ENCODE data around the gene PVR. TPM values are rescaled to one million over a fixed set of nuclear protein-coding genes. Genes with fewer than 3 reads are reported as not detected.

Gene PVR
- total and polyA plus RNA-seq, 4 donors: 11.4 to 49.0 (median 32.1) TPM

GRCh38 chr19:44680536-44680935 is 36.8 kb downstream of the PVR start:
- H3K27ac ChIP-seq (ENCODE audit: low read depth in 1 of 2, low read length in 2 of 2): no peak overlapping the region
- H3K4me1 ChIP-seq (ENCODE audit: control insufficient read depth in 4 of 4, insufficient read depth in 4 of 4, low read length in 3 of 4): peaks cover 0 to 2% (median 0%) of the 10 kb centered on the region in 4 donors
- no peaks in the 10 kb centered on the region for H3K27me3 ChIP-seq (ENCODE audit: control insufficient read depth in 4 of 4, insufficient read depth in 4 of 4, low read length in 3 of 4)
- no peak overlapping the region for H3K9ac ChIP-seq (ENCODE audit: low read depth in 1 of 2, low read length in 2 of 2)
- H3K36me3 ChIP-seq (ENCODE audit: control insufficient read depth in 4 of 4, insufficient read depth in 3 of 4, low read depth in 1 of 4, low read length in 3 of 4): peaks cover 0 to 7% (median 3%) of the 10 kb centered on the region in 4 donors
- DNase-seq (ENCODE audit: low spot score): no peak
- no peaks in the 10 kb centered on the region for H3K9me3 ChIP-seq (ENCODE audit: control insufficient read depth in 4 of 4, low read length in 3 of 4)
- TF ChIP-seq FOXA1 (IDR thresholded peaks at IDR 0.05) (no peak), ZBTB33 (IDR thresholded peaks at IDR 0.05) (no peak), CTCF (IDR thresholded peaks at IDR 0.05; ENCODE audit: low read depth, low read length, missing input control) (no peak), NR2F2 (IDR thresholded peaks at IDR 0.05) (no peak), RXRA (IDR thresholded peaks at IDR 0.05) (no peak), RAD21 (IDR thresholded peaks at IDR 0.05) (no peak)
- H3K4me3 ChIP-seq (ENCODE audit: low read depth in 1 of 3, low read length in 3 of 3): no peak overlapping the region

- no peak overlapping the region for H3K4me3 ChIP-seq (ENCODE audit: low read depth in 1 of 3, low read length in 3 of 3)
- 90% methylated on average over 15 of the region's 15 CpGs for WGBS
- H3K4me1 ChIP-seq (ENCODE audit: control insufficient read depth in 4 of 4, insufficient read depth in 4 of 4, low read length in 3 of 4): peaks cover 0 to 2% (median 0%) of the 10 kb centered on the region in 4 donors
- no peak overlapping the region for H3K27ac ChIP-seq (ENCODE audit: low read depth in 1 of 2, low read length in 2 of 2)
- no peak overlapping the region for H3K9ac ChIP-seq (ENCODE audit: low read depth in 1 of 2, low read length in 2 of 2)
- no peaks in the 10 kb centered on the region for H3K9me3 ChIP-seq (ENCODE audit: control insufficient read depth in 4 of 4, low read length in 3 of 4)
- TF ChIP-seq HNF4G (IDR thresholded peaks at IDR 0.05) (no peak), GABPA (IDR thresholded peaks at IDR 0.05 in 1 of 2, conservative IDR thresholded peaks at IDR 0.05 in 1 of 2) (no peak), MAX (IDR thresholded peaks at IDR 0.05) (no peak), FOXA2 (IDR thresholded peaks at IDR 0.05) (no peak), CTCF (IDR thresholded peaks at IDR 0.05; ENCODE audit: low read depth, low read length, missing input control) (no peak), EGR1 (IDR thresholded peaks at IDR 0.05; ENCODE audit: low read depth in 2 of 2) (no peak), ATF3 (IDR thresholded peaks at IDR 0.05) (no peak), REST (IDR thresholded peaks at IDR 0.05) (no peak), ZBTB33 (IDR thresholded peaks at IDR 0.05) (no peak), YY1 (IDR thresholded peaks at IDR 0.05) (no peak), NR2F2 (IDR thresholded peaks at IDR 0.05) (no peak), SP1 (IDR thresholded peaks at IDR 0.05) (no peak)
- no peak for DNase-seq (ENCODE audit: low spot score)
- H3K36me3 ChIP-seq (ENCODE audit: control insufficient read depth in 4 of 4, insufficient read depth in 3 of 4, low read depth in 1 of 4, low read length in 3 of 4): peaks cover 0 to 3% (median 2%) of the 10 kb centered on the region in 4 donors
- no peaks in the 10 kb centered on the region for H3K27me3 ChIP-seq (ENCODE audit: control insufficient read depth in 4 of 4, insufficient read depth in 4 of 4, low read length in 3 of 4)
These were observed 38.5 kb downstream of the PVR start for GRCh38 chr19:44681992-44682790.

Data from liver (tissue), 9 donors.